HCT116 (cell line): ENCODE data around the gene THBD.

Source experiments
- EZH2phosphoT487 ChIP-seq: fragments of 200-600 bp; IDR thresholded peaks from 2 replicates; pipeline ENCODE4 v1.6.1; 2018; ENCODE audit warnings: antibody characterized with exemption, borderline replicate concordance
- POLR2A ChIP-seq: IDR thresholded peaks from 2 replicates; pipeline ENCODE4 v1.7.0; 2011; ENCODE audit warnings: borderline replicate concordance; ENCODE audit not compliant: insufficient read depth, insufficient read length; ENCODE audit errors: extremely low read depth
- POLR2AphosphoS5 ChIP-seq: IDR thresholded peaks from 2 replicates; pipeline ENCODE4 v1.6.1; 2011; ENCODE audit warnings: mild to moderate bottlenecking, low read depth, low read length, moderate library complexity
- RAD21 ChIP-seq: IDR thresholded peaks from 2 replicates; pipeline ENCODE4 v1.6.1; 2012; ENCODE audit warnings: low read depth, mild to moderate bottlenecking
- SIN3A ChIP-seq: IDR thresholded peaks from 2 replicates; pipeline ENCODE4 v1.6.1; 2012; ENCODE audit warnings: low read depth
- YY1 ChIP-seq: IDR thresholded peaks from 2 replicates; pipeline ENCODE4 v1.6.1; 2011; ENCODE audit warnings: low read length, low read depth, moderate library complexity, mild to moderate bottlenecking; ENCODE audit not compliant: insufficient replicate concordance; ENCODE audit errors: extremely low read depth
- TF ChIP-seq, protein P1 (sequence below), 3 experiments: fragments of 200-600 bp in 1 of 3; sonication (generic) in 1 of 3; IDR thresholded peaks in 2 of 3; conservative IDR thresholded peaks in 1 of 3; 2 replicates each; pipeline ENCODE4 v1.5.1; 2012 to 2017; ENCODE audit warnings: low read depth in 2 of 3, low read length in 2 of 3, antibody characterized with exemption in 1 of 3, borderline replicate concordance in 1 of 3, control low read depth in 1 of 3, mild to moderate bottlenecking in 1 of 3, mixed read lengths in 1 of 3, mixed run types in 1 of 3, moderate library complexity in 1 of 3; ENCODE audit not compliant: insufficient read depth in 1 of 3
- TF ChIP-seq, protein P2 (sequence below): IDR thresholded peaks from 2 replicates; pipeline ENCODE4 v1.6.1; 2012

GRCh38 chr20:23036371-23036770 is 13.1 kb downstream of the THBD start:
- TF ChIP-seq, protein P1, sequence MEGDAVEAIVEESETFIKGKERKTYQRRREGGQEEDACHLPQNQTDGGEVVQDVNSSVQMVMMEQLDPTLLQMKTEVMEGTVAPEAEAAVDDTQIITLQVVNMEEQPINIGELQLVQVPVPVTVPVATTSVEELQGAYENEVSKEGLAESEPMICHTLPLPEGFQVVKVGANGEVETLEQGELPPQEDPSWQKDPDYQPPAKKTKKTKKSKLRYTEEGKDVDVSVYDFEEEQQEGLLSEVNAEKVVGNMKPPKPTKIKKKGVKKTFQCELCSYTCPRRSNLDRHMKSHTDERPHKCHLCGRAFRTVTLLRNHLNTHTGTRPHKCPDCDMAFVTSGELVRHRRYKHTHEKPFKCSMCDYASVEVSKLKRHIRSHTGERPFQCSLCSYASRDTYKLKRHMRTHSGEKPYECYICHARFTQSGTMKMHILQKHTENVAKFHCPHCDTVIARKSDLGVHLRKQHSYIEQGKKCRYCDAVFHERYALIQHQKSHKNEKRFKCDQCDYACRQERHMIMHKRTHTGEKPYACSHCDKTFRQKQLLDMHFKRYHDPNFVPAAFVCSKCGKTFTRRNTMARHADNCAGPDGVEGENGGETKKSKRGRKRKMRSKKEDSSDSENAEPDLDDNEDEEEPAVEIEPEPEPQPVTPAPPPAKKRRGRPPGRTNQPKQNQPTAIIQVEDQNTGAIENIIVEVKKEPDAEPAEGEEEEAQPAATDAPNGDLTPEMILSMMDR (IDR thresholded peaks at IDR 0.05 in 2 of 3, conservative IDR thresholded peaks at IDR 0.05 in 1 of 3; ENCODE audit: borderline replicate concordance in 1 of 3, insufficient read depth in 1 of 3, low read depth in 2 of 3, low read length in 2 of 3), result no peak
- no peak for TF ChIP-seq POLR2AphosphoS5
- TF ChIP-seq EZH2phosphoT487, result no peak
- TF ChIP-seq, protein P2, sequence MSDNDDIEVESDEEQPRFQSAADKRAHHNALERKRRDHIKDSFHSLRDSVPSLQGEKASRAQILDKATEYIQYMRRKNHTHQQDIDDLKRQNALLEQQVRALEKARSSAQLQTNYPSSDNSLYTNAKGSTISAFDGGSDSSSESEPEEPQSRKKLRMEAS, result no peak
- no peak for TF ChIP-seq SIN3A
- no peak for TF ChIP-seq YY1
- no peak for TF ChIP-seq POLR2A
- TF ChIP-seq RAD21, result no peak
